Activated T-helper 1 cell treated with Interleukin-2 at 50 U/mL for 16 hours (primary cell): Measurements from ENCODE around the gene CEP72.
A peak's percentile ranks its signal among the peaks of the same experiment; 100 is the strongest.
"Not testable (repeated sequence)": the region's sequence is repeated elsewhere in the genome, so short reads cannot be mapped to it uniquely, and the experiment has no call there.

Experiments used
- DNase-seq: peaks from one replicate; pipeline ENCODE4 v3.0.0-alpha.2; 2020; ENCODE audit warnings: low read depth

CEP72 gene, protein sequence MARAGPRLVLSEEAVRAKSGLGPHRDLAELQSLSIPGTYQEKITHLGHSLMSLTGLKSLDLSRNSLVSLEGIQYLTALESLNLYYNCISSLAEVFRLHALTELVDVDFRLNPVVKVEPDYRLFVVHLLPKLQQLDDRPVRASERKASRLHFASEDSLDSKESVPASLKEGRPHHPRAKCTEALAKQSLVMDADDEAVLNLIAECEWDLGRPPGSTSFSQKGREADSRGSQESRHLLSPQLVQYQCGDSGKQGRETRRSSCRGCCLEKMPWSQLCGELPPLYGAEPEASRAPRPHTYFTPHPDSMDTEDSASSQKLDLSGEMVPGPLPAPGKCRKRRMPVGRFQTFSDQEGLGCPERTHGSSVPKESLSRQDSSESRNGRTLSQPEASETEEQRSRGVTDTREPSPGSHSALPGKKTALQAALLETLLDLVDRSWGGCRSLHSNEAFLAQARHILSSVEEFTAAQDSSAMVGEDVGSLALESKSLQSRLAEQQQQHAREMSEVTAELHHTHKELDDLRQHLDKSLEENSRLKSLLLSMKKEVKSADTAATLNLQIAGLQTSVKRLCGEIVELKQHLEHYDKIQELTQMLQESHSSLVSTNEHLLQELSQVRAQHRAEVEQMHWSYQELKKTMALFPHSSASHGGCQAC

DNA sequence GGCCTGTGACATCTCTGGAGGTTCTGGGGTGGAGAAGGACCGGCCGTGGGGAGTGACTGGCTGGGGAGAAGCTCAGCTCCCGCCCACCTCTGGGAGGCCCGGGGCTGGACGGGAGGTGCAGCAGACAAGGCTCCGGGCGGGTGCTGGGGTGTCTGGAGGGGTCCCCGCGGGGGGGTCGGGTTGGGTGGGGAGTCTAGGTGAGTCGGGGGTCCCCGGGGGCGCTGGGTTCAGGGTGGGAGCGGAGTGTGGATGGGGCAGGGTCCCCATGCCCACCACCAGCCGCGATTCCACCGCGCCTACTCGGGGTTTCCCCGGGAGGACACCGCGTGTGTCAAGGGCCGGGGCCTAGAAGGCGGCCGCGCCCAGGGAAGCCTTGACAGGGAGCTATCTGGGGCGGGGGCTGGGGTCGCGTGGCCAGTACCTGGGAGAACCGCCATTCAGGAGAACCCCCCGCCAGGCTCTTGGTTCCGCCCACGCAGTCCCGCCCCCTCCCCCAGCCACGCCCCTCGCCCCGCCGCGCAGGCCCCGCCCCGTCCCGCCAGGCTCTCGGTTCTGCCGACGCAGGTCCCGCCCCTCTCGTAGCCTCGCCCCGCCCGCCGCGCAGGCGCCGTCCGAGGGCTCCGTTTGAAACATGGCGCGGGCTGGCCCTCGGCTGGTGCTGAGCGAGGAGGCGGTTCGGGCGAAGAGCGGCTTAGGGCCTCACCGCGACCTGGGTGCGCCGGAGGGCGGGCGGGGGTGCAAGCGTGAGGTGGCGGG is at the start of gene CEP72:
Gene CEP72 (plus strand): TSS at position 610 of the 756 bp plus-strand sequence. CDS start 22 bp downstream, at position 632.
- DNase-seq = peak; percentile 91

DNA sequence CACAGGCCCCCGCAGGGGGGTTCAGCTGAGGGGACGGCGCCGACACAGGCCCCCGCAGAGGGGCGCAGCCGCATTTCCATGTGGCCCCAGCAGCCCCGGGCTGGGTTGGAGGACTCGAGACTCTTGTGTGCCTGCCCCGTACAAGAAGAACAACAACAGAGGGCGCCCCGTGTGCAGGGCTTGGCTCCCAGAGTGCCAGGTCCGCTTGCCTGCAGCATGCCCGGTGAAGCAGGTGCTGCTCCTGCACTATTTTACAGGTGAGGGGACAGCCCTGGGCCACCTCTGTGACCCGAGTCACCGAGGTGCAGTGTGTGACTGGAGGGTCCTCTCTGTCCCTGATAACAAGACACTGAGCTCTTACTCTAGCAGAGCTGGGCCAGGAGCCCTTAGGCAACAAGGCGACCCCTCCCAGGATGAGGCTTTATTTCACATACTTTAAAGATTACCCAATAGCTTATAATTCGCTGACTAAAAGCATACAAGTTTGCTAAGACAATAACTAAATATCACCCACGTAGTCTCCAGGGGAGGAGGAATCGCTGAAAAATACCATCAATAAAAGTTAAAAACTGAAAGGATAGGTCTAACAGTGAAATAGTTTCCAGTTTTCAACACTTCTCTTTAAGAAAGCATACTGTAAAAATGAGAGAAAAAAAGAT is 46.2 kb upstream of the CEP72 start:
- DNase-seq = no peak

DNA sequence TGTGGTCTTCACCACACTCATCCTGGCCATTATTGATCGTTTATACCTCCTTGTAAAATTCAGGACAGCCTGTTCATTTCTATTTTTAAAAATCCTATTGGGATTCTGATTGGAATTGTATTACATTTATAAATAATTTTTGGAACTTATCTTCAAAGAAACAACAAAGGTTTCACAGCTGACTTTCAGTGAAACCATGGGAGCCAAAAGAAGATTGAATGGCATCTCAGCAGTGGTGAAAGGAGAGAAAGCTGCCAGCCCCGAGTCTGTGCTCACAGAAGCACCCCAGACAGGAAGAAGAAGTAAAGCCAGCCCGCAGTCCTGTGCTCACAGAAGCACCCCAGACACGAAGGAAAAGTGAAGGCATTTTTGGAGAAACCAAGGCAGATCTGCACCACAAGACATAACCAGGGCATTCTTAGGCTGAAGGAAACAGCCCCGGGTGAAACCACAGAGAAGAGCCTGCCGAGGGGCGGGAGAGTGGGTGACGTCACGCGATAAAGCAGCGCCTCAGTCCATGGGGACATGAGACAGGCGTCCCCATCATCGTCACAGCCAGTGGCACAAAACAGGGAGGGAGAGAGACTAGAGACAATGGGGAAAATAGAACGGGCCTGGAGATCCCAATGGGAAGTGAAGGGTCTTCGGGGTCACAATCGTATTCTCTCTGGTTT is 45.4 kb upstream of the CEP72 start:
- no peak for DNase-seq

DNA sequence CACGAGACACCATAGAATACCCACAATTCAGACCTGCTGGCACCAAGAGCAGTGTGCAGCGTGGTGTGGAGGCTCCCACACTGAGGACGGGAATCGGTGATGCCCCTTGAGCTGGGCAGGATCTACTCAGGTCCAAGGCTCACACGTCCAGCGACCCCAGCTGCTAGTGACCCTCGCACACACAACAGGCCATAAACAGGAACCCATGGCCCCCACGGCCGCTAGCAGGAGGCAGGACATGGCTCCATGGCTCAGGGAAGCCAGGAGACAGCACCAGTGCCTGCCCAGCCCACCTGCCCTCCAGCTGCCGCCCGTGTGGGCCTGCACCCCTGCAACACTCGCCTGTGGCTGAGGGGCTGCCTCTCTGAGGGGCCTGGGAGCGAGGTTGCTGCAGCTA is 44.5 kb upstream of the CEP72 start:
- DNase-seq = no peak

DNA sequence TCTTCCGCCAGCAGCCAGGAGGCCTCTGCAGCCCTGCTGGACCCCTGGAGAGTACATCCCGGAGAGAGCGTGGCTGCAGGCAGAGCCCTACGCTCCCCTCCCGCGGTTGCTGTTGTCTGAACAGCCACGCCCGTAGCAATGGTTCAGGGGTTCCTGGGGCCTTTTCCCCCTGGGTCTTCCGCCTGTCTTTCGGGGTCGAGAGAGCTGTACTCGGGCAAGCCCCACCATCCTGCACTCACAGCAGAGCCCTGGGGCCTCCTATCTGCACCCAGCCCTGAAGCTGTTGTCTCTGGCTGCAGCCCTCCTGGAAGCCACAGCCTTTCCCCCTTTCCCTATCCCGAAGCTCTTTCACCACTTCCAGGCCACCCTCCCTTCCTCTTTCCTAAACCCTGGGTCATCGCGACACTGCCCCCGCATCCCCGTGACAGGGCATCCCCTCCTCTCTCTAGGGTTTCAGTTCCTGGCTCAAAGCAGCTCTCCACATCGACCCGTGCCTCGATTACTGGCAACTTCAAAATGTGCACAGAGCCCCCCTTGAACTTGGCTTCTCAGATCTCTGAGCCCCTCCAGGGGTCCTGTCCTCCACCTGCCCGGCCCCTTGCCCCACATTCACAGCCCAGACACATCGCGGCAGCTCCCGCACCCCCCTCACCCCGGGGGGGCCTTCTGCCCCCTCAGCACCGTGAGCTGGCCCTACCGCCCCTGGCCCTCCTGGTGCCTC is 43.9 kb upstream of the CEP72 start:
- no peak for DNase-seq

DNA sequence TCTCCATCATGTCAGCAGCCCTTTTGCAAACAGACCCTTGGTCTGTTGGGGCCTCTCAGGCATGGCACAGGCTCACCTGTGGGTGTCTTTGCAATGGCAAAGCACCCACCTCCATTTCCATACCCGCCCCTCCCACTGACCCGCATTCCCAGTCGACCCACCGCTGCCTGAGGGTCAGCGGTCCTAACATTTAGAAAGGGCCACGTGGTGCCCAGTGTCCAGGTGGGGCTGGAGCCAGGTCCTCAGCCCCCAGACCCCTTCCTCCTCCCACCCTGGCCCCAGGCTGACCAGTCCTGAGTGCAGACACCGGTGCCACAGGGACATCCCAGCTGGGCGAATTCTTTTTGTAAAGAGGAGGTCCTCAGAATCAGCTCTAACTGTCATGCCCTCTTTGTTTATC is 43.3 kb upstream of the CEP72 start:
- DNase-seq = no peak

DNA sequence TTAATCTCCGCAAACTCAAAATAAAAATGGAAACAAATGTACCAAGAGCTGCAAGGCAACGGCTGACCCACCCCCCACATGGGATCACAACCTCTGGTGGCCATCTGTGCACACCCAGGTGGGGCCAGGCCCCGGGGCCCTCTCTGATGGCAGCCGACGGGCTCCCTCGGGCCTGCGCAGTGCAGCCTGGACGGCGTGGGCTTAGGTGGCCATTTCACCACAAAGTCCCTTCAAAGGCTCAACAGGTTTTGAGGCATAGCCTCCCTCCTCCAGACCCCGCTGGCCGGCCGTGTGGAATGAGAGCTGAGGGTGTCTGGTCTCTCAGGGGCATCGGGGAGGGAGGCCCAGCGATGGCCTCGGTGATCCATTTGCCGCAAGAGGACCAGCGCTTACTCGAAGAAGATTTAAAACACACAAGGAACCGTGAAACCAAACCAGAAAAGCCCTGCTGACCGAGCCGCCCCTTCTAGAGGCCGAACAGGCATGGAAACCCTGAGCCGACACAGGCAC is 42.7 kb upstream of the CEP72 start:
- no peak for DNase-seq

DNA sequence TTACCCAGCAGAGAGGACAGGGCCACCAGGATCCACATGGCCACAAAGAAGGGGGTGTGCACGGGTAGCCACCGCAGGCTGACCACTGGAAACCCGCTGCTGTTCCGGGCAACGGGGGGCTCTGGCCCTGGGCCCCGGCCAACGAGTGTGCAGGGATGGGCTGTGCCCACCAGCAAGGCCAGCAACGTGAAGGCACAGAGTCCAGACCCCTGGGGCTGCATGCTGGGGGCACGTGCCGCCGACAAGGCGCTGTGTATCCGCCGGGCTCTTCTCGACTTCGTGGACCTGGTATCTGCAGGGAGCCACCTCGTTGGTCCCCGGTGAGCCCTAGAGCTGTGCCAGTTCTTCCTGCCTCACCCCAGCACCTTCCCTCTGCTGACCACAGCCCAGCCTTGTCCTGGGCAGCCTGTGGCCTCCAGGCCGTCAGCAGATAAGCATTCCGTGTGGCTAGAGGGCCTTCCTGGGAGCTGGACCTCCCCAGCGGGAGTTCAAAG is 42.2 kb upstream of the CEP72 start:
- DNase-seq = no peak

DNA sequence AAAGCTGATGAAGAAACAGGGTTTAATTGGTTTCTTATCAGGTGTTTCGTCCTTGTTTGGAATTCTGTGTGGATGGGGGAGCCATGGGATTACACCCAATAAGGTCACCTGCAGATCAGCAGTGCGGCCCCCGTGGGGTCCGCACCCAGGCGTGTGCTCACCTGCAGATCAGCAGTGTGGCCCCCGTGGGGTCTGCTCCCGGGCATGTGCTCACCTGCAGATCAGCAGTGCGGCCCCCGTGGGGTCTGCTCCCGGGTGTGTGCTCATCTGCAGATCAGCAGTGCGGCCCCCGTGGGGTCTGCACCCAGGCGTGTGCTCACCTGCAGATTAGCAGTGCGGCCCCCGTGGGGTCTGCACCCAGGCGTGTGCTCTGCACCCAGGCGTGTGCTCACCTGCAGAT is 41.7 kb upstream of the CEP72 start:
- no peak for DNase-seq

DNA sequence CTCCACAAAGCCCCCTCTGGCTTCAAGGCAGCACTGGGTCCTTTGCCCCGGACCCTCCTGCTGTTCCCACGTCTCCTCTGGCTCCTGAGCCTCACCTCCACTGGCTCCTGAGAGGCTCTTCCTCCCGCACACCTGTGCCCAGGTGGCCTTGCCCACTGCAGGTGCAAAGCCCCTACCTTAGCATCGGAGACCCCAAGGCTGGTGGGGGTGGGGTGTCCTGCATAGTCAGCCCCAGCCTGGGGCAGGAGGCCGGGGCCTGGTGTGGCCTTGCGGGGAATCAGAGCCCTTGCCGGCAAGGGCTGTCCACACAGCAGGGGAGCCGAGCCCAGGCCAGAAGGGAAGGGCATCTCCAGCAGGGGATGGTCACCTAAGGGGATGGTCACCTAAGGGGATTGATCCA is 41.3 kb upstream of the CEP72 start:
- DNase-seq = no peak

DNA sequence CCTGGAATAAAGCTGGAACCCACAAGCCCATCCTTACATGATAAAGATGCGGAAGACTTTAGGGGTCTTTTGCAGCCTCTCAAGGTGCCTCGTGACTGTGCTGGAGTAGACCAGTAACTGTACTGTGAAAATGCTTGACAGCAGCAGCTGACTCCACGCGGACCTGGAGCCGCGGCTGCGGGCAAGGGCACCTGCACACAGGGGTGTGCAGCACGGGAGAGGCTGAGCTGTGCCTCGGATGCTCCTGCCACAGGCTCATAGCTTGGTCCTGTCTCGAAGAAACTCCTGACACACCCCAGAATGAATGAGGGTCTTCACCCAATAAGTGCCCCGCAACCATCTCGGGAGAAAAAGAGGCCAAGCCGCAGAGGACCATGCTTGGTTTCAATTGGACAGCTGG is 40.3 kb upstream of the CEP72 start:
- no peak for DNase-seq

DNA sequence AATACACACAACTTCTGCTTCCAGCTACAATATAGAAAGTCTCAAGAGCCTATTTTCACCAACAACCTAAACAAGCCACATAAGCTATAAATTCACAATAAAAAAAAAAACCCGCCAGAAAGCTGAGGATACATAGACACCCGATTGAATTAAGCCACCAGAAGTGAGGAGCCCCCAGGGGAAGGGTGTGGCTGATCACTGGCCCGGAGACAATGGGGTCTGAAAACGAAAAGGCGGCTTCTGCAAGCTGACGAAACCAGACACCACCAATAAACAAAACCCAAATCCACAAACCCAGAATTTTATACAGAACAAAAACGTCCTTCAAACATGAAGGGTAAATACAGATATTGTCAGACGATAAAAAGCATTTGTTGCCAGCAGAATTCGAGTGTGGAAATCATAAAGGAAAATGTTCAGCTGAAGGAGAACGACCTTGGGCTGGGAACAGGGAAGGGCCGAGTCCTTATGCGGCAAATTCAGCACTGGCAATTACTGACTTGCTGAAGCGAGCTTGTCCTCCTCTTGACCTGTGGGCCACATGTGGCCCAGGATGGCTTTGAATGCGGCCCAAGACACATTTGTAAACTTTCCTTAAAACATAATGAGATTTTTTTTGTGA is 39.6 kb upstream of the CEP72 start:
- DNase-seq = no peak

DNA sequence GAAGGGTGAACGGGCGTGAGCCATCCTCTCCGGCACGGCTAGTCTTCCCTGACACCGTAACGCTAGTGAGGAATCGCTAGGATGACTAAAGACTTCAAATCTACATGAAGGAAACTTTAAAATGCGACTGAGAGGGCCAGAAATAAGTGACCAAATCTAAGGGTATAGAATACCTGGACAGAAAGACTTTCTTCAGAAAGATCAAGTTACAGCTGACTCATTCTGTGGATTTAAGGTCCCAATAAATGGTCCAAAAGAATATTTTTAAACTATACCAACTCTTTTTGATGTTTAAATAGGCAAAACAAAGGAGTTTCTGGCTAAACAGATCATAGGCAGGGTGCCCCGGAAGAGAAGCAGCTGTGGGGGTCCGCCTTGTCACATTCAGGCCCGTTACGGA is 38.9 kb upstream of the CEP72 start:
- DNase-seq = no peak

DNA sequence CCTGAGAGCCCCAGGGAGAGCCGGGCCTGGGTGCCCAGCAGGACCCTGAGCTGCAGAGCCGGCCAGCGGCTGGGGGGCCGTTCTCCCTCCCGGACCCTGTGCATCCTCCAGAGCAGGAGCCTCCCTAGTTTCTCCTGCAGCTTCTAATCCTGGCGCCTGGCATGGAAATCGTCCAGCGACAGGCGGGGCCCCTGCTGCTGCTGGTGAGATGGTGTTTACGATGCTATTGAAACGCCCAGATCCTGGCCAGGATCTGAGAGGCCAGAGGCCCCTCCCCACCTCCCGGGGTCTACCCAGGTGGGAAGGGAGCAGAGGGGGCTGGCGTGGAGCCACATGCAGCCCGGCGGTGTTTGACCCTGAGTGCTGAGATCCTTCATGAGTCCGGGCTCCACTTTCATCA is 38.2 kb upstream of the CEP72 start:
- no peak for DNase-seq

DNA sequence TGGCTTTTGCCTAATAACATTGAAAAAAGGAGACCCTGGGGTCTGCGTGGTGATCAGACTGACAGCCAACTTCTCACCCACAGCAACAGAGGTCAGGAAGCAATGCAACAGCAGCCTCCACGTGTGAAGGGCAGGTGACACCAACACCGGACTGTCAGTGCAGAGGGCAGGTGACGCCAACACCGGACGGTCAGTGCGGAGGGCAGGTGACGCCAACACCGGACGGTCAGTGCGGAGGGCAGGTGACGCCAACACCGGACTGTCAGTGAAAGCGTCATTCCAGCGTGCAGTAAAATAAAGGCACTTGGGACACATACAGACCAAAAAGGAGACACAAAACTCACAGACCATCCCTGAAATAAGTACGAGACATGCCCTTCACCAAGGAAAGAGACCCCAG is 37.2 kb upstream of the CEP72 start:
- no peak for DNase-seq

DNA sequence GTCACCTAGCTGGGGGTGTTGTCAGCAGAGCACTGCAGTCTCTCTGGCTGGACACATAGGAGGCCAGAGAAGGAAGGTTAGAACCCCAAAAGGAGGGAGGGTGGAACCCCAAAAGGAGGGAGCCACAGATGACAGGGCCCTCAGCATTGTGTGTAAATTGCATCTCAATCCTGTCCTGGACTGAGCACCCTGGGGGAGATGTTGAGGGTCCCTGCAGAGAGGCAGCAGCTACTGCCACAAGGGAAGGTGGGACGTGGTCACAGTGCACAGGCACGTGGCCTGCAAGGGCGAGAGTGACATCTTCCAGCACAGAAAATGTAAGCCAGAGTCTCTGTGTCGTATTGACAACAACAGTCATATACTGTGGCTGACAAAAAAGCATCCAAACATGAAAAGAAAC is 36.5 kb upstream of the CEP72 start:
- DNase-seq = no peak

DNA sequence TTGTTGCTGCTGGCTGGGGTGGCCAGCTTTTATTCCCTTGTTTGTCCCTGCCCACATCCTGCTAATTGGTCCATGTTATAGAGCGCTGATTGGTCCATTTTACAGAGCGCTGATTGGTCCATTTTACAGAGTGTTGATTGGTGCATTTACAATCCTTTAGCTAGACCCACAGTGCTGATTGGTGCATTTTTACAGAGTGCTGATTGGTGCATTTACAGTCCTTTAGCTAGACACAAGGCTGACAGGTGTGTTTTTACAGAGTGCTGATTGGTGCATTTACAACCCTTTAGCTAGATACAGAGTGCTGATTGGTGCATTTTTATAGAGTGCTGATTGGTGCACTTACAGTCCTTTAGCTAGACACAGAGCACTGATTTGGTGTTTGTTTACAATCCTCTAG is 34.9 kb upstream of the CEP72 start:
- DNase-seq = not testable (repeated sequence)

DNA sequence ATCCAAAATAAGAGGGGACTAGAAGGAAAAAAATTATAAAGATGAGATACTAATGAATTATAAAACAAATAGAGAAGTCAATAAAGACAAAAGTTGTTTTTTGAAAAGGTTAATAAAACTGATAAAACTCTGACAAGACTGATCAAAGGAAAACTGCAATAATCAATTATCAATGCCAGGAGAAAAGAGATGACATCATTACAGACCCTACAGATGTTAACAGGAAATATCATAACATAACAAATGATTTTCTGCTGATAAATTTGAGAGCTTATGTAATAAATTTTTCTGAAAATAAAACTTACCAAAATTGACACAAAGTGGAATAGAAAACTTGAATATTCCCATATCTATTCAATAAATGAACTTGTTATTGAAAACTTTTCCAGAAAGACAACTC is 34.3 kb upstream of the CEP72 start:
- DNase-seq = no peak

DNA sequence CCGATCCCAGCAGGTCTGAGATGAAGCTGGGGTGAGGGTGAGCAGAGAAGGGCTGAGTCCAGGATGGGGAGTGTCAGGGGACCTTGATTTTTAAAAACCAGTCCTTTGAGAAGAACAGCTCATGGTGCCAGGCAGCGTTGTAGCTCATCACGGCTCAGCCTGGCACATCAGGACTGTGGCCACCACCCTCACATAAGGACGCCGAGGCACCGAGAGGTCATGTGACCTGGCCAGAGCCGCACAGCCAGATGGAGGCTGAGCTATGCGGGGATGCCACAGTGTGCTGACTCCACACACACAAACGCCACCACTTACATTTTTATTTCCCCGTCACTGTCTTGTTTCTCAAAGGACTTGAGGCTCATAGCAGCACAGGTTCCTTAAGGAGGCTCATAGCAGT is 32.9 kb upstream of the CEP72 start:
- no peak for DNase-seq

DNA sequence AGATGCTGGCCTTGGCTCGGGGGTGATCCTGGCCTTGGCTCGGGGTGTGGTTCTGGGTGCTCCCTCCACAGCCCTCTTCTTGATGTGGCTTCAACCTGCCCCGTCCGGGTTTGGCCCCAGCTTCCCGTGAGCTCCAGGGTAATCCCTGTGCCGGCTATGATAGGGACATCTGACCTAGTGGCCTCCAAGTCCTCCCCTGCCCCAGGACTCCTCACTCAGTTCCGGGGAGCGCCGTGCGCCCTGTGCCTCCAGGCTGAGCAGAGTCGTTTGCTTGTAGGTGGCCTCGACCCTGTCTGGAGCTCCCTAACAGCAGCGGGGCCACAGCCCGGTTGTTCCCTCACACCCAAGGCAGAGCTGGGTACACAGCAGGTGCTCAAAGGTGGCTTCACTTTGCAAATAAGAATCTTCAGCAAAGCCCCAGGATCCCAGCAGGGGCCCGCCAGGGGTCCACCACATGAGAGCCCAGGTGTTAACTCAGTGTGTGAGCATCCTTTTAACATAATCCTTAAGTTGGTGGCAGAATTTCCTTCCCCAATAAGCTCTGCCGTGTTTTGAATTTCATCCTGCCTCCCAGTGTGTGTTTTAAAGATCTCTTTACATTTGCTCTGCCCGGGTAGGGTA is 32.3 kb upstream of the CEP72 start:
- no peak for DNase-seq
